GM10266 (cell line): ENCODE measurements around the gene SAMD8.

ENCODE experiments used
- DNase-seq: peaks from one replicate; pipeline ENCODE4 v3.0.0; 2012; ENCODE audit errors: extremely low spot score
- CTCF ChIP-seq: IDR thresholded peaks from 2 replicates; pipeline ENCODE4 v1.5.1; 2012; ENCODE audit warnings: mild to moderate bottlenecking, low read depth; ENCODE audit not compliant: control insufficient read depth, insufficient read depth; ENCODE audit errors: missing control alignments

Gene SAMD8

GRCh38 chr10:75074711-75075445, 36.6 kb upstream of the SAMD8 start:
- DNase-seq, result no peak
- no peak for TF ChIP-seq CTCF

GRCh38 chr10:75076348-75076747, 35.1 kb upstream of the SAMD8 start:
- no peak for DNase-seq
- no peak for TF ChIP-seq CTCF

GRCh38 chr10:75079436-75080083, 31.9 kb upstream of the SAMD8 start:
- no peak for DNase-seq

GRCh38 chr10:75080554-75080953, 30.9 kb upstream of the SAMD8 start:
- TF ChIP-seq CTCF, result no peak
- DNase-seq, result no peak

More at GRCh38 chr10:75079436-75080083, 31.9 kb upstream of the SAMD8 start:
- no peak for TF ChIP-seq CTCF

GRCh38 chr10:75081379-75081778, 30.1 kb upstream of the SAMD8 start:
- TF ChIP-seq CTCF, result no peak
- no peak for DNase-seq

- no peak for DNase-seq
- TF ChIP-seq CTCF, result no peak
Measured at GRCh38 chr10:75083972-75084833, 27.3 kb upstream of the SAMD8 start.
